ENCODE data around the gene AKIRIN2. TPM values are rescaled to one million over a fixed set of nuclear protein-coding genes. Genes with fewer than 3 reads are reported as not detected.
"Not testable (repeated sequence)": the region's sequence is repeated elsewhere in the genome, so short reads cannot be mapped to it uniquely, and the experiment has no call there.

The AKIRIN2 gene
- total RNA-seq, 1 donor from 2014 or later = 36.1 TPM

GRCh38 chr6:87698547-87699006, 3.5 kb downstream of the AKIRIN2 start:
- ATAC-seq (no peak), DNase-seq (ENCODE audit: missing footprints) (no peak)
- intact Hi-C loops (cut with DNase I) = no loop called here

GRCh38 chr6:87697581-87698546, 4.2 kb downstream of the AKIRIN2 start:
- DNase-seq (ENCODE audit: missing footprints) (no peak), ATAC-seq (no peak)
- intact Hi-C loops (cut with DNase I) = no loop called here

DNA sequence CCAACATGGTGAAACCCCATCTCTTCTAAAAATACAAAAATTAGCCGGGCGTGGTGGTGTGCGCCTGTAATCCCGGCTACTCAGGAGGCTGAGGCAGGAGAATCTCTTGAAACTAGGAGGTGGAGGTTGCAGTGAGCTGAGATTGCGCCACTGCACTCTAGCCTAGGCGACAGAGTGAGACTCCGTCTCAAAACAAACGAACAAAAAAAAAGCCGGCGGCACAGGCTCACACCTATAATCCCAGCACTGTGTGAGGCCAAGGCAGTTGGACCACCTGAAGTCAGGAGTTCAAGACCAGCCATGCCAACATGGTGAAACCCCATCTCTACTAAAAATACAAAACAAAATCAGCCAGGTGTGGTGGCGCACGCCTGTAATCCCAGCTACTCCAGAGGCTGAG, 5.2 kb downstream of the AKIRIN2 start:
- ATAC-seq; DNase-seq (ENCODE audit: missing footprints); intact Hi-C loops (cut with DNase I): not testable (repeated sequence)

GRCh38 chr6:87692086-87692485, 9.9 kb downstream of the AKIRIN2 start:
- DNase-seq (ENCODE audit: missing footprints) (no peak), ATAC-seq (no peak)
- intact Hi-C loops (cut with DNase I) = no loop called here

- intact Hi-C loops (cut with DNase I) = no loop called here
- ATAC-seq (no peak), DNase-seq (ENCODE audit: missing footprints) (no peak)
These were observed 11.6 kb downstream of the AKIRIN2 start for GRCh38 chr6:87690441-87690840.

DNA sequence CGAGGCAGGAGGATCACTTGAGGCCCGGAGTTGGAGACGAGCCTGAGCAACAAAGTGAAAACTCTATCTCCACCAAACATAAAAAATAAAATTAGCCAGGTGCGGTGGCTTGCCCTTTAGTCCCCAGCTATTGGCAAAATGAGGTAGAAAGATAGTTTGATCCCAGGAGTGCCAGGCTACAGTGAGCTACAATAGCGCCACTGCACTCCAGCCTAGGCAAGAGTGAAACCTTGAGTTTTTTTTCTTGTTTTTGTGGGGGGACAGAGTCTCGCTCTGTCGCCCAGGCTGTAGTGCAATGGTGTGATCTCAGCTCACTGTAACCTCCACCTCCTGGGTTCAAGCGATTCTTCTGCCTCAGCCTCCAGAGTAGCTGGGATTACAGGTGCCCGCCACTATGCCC, 14.1 kb downstream of the AKIRIN2 start:
- intact Hi-C loops (cut with DNase I); ATAC-seq; DNase-seq (ENCODE audit: missing footprints): not testable (repeated sequence)

DNA sequence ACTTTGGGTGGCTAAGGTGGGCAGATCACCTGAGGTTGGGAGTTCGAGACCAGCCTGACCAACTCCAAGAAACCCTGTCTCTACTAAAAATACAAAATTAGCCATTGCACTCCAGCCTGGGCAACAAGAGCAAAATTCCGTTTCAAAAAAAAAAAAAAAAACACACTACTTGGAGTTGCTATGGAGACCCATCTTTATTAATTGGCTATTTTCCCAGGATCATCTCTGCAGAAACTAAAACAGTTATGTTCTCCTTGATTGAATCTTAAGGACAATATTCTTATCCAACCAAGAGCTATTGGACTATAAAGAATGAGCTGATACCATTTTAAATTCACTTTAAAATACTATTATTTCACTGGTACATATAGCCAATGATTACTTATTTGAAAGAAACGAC, 14.7 kb downstream of the AKIRIN2 start:
- intact Hi-C loops (cut with DNase I) = no loop called here
- ATAC-seq (no peak), DNase-seq (ENCODE audit: missing footprints) (no peak)

DNA sequence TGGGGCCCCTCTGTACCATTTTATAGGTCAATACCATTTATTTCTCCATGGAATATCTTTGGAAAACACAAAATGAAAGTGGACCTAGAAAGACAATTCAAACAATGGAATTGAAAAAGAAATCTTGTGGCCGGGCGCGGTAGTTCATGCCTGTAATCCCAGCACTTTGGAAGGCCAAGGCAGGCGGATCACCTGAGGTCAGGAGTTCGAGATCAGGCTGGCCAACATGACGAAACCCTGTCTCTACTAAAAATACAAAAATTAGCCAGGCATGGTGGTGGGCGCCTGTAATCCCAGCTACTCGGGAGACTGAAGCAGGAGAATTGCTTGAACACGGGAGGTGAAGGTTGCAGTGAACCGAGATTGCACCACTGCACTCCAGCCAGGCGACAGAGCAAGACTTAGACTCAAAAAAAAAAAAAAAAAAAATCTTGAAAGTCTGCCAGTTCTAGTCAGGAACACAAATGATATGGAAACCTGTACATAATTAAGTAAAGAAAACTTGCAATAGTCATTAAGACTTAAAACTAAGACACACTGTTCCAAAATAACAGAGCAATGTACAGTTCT, 15.3 kb downstream of the AKIRIN2 start:
- ATAC-seq; DNase-seq (ENCODE audit: missing footprints); intact Hi-C loops (cut with DNase I): not testable (repeated sequence)

- peak; percentile 43 for ATAC-seq
These were observed 17.0 kb downstream of the AKIRIN2 start for GRCh38 chr6:87684895-87685654.

GRCh38 chr6:87683890-87684289, 18.1 kb downstream of the AKIRIN2 start:
- intact Hi-C loops (cut with DNase I) = no loop called here
- DNase-seq (ENCODE audit: missing footprints) = no peak

More at GRCh38 chr6:87684895-87685654, 17.0 kb downstream of the AKIRIN2 start:
- DNase-seq (ENCODE audit: missing footprints) = no peak
- intact Hi-C loops (cut with DNase I) = no loop called here

GRCh38 chr6:87682310-87682709, 19.7 kb downstream of the AKIRIN2 start:
- DNase-seq (ENCODE audit: missing footprints) = no peak
- ATAC-seq = no peak
- intact Hi-C loops (cut with DNase I) = no loop called here

More at GRCh38 chr6:87683890-87684289, 18.1 kb downstream of the AKIRIN2 start:
- no peak for ATAC-seq

- intact Hi-C loops (cut with DNase I) = no loop called here
- ATAC-seq = no peak
- DNase-seq (ENCODE audit: missing footprints) = no peak
These were observed 26.9 kb downstream of the AKIRIN2 start for GRCh38 chr6:87675004-87675681.

- DNase-seq (ENCODE audit: missing footprints) = no peak
- intact Hi-C loops (cut with DNase I) = no loop called here
- no peak for ATAC-seq
These were observed 27.7 kb downstream of the AKIRIN2 start for GRCh38 chr6:87674290-87674689.

- DNase-seq (ENCODE audit: missing footprints) (no peak), ATAC-seq (no peak)
- intact Hi-C loops (cut with DNase I) = no loop called here
These were observed 28.8 kb downstream of the AKIRIN2 start for GRCh38 chr6:87673237-87673636.

DNA sequence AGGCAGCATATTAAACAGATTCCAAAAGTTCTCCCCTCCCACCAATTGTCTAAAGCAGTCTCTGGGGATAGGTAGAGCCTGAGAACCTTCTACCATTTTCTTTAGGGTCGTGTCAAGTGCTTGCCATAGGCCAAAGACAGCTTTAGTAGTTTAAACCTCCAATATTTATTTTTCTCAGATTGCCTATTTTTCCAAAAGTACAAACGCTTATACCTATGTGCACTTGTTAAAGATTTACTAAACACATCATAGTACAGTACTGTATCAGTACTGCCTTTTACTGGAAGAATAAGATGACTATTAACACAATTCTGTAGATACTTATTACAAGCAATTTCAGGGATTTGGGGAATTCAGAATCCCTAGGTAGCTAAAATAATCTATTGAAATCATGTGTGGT, 29.4 kb downstream of the AKIRIN2 start:
- DNase-seq (ENCODE audit: missing footprints) (no peak), ATAC-seq (no peak)
- intact Hi-C loops (cut with DNase I) = no loop called here

- intact Hi-C loops (cut with DNase I) = no loop called here
- no peak for ATAC-seq
- DNase-seq (ENCODE audit: missing footprints) = no peak
These were observed 30.4 kb downstream of the AKIRIN2 start for GRCh38 chr6:87671555-87672029.

- DNase-seq (ENCODE audit: missing footprints) (no peak), ATAC-seq (no peak)
- intact Hi-C loops (cut with DNase I) = no loop called here
These were observed 31.3 kb downstream of the AKIRIN2 start for GRCh38 chr6:87670707-87671106.

GRCh38 chr6:87669051-87669450, 33.0 kb downstream of the AKIRIN2 start:
- intact Hi-C loops (cut with DNase I) = no loop called here
- DNase-seq (ENCODE audit: missing footprints) = no peak
- no peak for ATAC-seq

- ATAC-seq (no peak), DNase-seq (ENCODE audit: missing footprints) (no peak)
- intact Hi-C loops (cut with DNase I) = no loop called here
These were observed 34.0 kb downstream of the AKIRIN2 start for GRCh38 chr6:87668013-87668412.

All from Right ventricle myocardium inferior (tissue), 1 donor.